HCT116 (cell line): ENCODE measurements around the gene NDUFA7. TPM values are rescaled to one million over a fixed set of nuclear protein-coding genes. Genes with fewer than 3 reads are reported as not detected.
A peak's percentile ranks its signal among the peaks of the same experiment; 100 is the strongest.

Source experiments
- ATAC-seq: fragments of 200-7000 bp; cut with Tn5 transposase; 2 replicates; pipeline ENCODE4 v1.9.1; 2020; ENCODE audit warnings: mild to moderate bottlenecking, moderate library complexity
- BruUV-seq: library from RNA; stranded (reverse); fragments of 400-500 nt; replicated peaks from 2 replicates; lab custom pipeline; 2021; lab: Mats Ljungman, UMichigan
- CTCF ChIA-PET: fragments of 300-600 bp; sonication (Branson Sonifier 250); formaldehyde crosslinking; loops from one replicate; lab custom pipeline; 2021; ENCODE audit warnings: antibody characterized with exemption; lab: Charles Lee
- POLR2A ChIA-PET: fragments of 300-600, 350-600 bp; sonication (Branson Sonifier 250); formaldehyde crosslinking; loops from one replicate; lab custom pipeline; 2021; ENCODE audit warnings: antibody characterized with exemption; lab: Charles Lee
- RAD21 ChIA-PET, 2 experiments: fragments of 300-600 bp; sonication (Branson Sonifier 250); formaldehyde crosslinking; loops; one replicate each; lab custom pipeline; 2023; ENCODE audit warnings: low total read pairs in 2 of 2; ENCODE audit not compliant: uncharacterized antibody in 2 of 2, unreplicated experiment in 2 of 2, low non-redundant PET in 1 of 2; lab: Charles Lee
- DNase-seq: peaks from one replicate; pipeline ENCODE4 v3.0.0-alpha.2; 2010; ENCODE audit warnings: low read depth, low spot score
- H2AFZ ChIP-seq: fragments of 200-600 bp; shearing (Covaris generic), sonication (generic); 2 replicates; pipeline ENCODE4 v1.6.1; 2017; ENCODE audit warnings: low read depth, mixed run types, mixed read lengths, antibody characterized with exemption, low read length; ENCODE audit not compliant: poor library complexity, severe bottlenecking
- H3K27ac ChIP-seq: 2 replicates; pipeline ENCODE4 v1.5.1; 2012; ENCODE audit warnings: low read depth, low read length
- H3K27me3 ChIP-seq: fragments of 200-600 bp; sonication (generic); 2 replicates; pipeline ENCODE4 v1.6.1; 2016; ENCODE audit warnings: mixed run types, low read length, mixed read lengths; ENCODE audit not compliant: insufficient read depth
- H3K36me3 ChIP-seq, 2 experiments: fragments of 200-500 bp in 1 of 2; fragments of 200-600 bp in 1 of 2; sonication (Bioruptor generic) in 1 of 2; sonication (generic) in 1 of 2; 2 replicates each; pipeline versions ENCODE4 v1.5.1 to v1.6.1; 2014 to 2016; ENCODE audit warnings: low read length in 2 of 2, inconsistent platforms in 1 of 2, mixed read lengths in 1 of 2, mixed run types in 1 of 2; ENCODE audit not compliant: insufficient read depth in 2 of 2, control insufficient read depth in 1 of 2
- H3K4me1 ChIP-seq, 2 experiments: fragments of 200-600 bp in 1 of 2; sonication (generic) in 1 of 2; 2 replicates each; pipeline versions ENCODE4 v1.5.1 to v1.6.1; 2012 to 2017; ENCODE audit warnings: low read length in 2 of 2, inconsistent platforms in 1 of 2, mild to moderate bottlenecking in 1 of 2, mixed read lengths in 1 of 2, mixed run types in 1 of 2, moderate library complexity in 1 of 2; ENCODE audit not compliant: insufficient read depth in 2 of 2, control insufficient read depth in 1 of 2
- H3K4me2 ChIP-seq: fragments of 200-600 bp; sonication (generic); 2 replicates; pipeline ENCODE4 v1.6.1; 2017; ENCODE audit warnings: mixed run types, low read length, mixed read lengths
- H3K4me3 ChIP-seq, 2 experiments: fragments of 200-600 bp in 1 of 2; sonication (generic) in 1 of 2; replicated peaks in 1 of 2; 2 replicates each; pipeline ENCODE4 v1.5.1; 2011 to 2016; ENCODE audit warnings: low read length in 2 of 2, control low read depth in 1 of 2, low read depth in 1 of 2, mild to moderate bottlenecking in 1 of 2, mixed read lengths in 1 of 2, mixed run types in 1 of 2
- H3K79me2 ChIP-seq: fragments of 200-600 bp; sonication (generic); 2 replicates; pipeline ENCODE4 v1.6.1; 2017; ENCODE audit warnings: mild to moderate bottlenecking, mixed run types, low read length, moderate library complexity, mixed read lengths; ENCODE audit not compliant: insufficient read depth
- H3K9ac ChIP-seq: fragments of 200-600 bp; sonication (generic); 2 replicates; pipeline ENCODE4 v1.6.1; 2016; ENCODE audit warnings: low read length, mixed read lengths
- H3K9me2 ChIP-seq: fragments of 200-600 bp; sonication (generic), shearing (Covaris generic); 2 replicates; pipeline ENCODE4 v1.6.1; 2017; ENCODE audit warnings: mixed run types, mild to moderate bottlenecking, moderate library complexity; ENCODE audit not compliant: insufficient read depth
- H3K9me3 ChIP-seq, 2 experiments: fragments of 200-500 bp in 1 of 2; fragments of 200-600 bp in 1 of 2; sonication (Bioruptor generic) in 1 of 2; sonication (generic) in 1 of 2; 2 replicates each; pipeline ENCODE4 v1.6.1; 2014 to 2017; ENCODE audit warnings: low read length in 2 of 2, mixed read lengths in 2 of 2, inconsistent platforms in 1 of 2, low read depth in 1 of 2, mild to moderate bottlenecking in 1 of 2, mixed run types in 1 of 2, moderate library complexity in 1 of 2; ENCODE audit not compliant: control insufficient read depth in 1 of 2, insufficient read depth in 1 of 2
- H4K20me1 ChIP-seq: fragments of 200-600 bp; sonication (generic), shearing (Covaris generic); 2 replicates; pipeline ENCODE4 v1.6.1; 2017; ENCODE audit warnings: mixed run types, mild to moderate bottlenecking, moderate library complexity; ENCODE audit not compliant: insufficient read depth
- CBX3 ChIP-seq: IDR thresholded peaks from 2 replicates; pipeline ENCODE4 v1.6.1; 2012; ENCODE audit warnings: low read depth
- CTCF ChIP-seq, 3 experiments: fragments of 200-600 bp in 1 of 3; sonication (generic) in 1 of 3; IDR thresholded peaks in 2 of 3; conservative IDR thresholded peaks in 1 of 3; 2 replicates each; pipeline ENCODE4 v1.5.1; 2012 to 2017; ENCODE audit warnings: low read depth in 2 of 3, low read length in 2 of 3, antibody characterized with exemption in 1 of 3, borderline replicate concordance in 1 of 3, control low read depth in 1 of 3, mild to moderate bottlenecking in 1 of 3, mixed read lengths in 1 of 3, mixed run types in 1 of 3, moderate library complexity in 1 of 3; ENCODE audit not compliant: insufficient read depth in 1 of 3
- EZH2 ChIP-seq: fragments of 200-600 bp; sonication (generic); IDR thresholded peaks from 2 replicates; pipeline ENCODE4 v1.6.1; 2017; ENCODE audit warnings: antibody characterized with exemption, mixed run types
- FOSL1 ChIP-seq: IDR thresholded peaks from 2 replicates; pipeline ENCODE4 v1.6.1; 2012; ENCODE audit warnings: low read depth
- RAD21 ChIP-seq: IDR thresholded peaks from 2 replicates; pipeline ENCODE4 v1.6.1; 2012; ENCODE audit warnings: low read depth, mild to moderate bottlenecking
- SIN3A ChIP-seq: IDR thresholded peaks from 2 replicates; pipeline ENCODE4 v1.6.1; 2012; ENCODE audit warnings: low read depth
- SRF ChIP-seq: IDR thresholded peaks from 2 replicates; pipeline ENCODE4 v1.6.1; 2012; ENCODE audit warnings: low read depth
- TCF7L2 ChIP-seq: IDR thresholded peaks from 2 replicates; pipeline ENCODE4 v1.7.0; 2011; ENCODE audit warnings: borderline replicate concordance, inconsistent platforms; ENCODE audit not compliant: insufficient read depth, insufficient read length; ENCODE audit errors: extremely low read depth
- YY1 ChIP-seq: IDR thresholded peaks from 2 replicates; pipeline ENCODE4 v1.6.1; 2011; ENCODE audit warnings: low read length, low read depth, moderate library complexity, mild to moderate bottlenecking; ENCODE audit not compliant: insufficient replicate concordance; ENCODE audit errors: extremely low read depth
- ZNF274 ChIP-seq: fragments of 200-500 bp; sonication (Bioruptor generic); IDR thresholded peaks from 2 replicates; pipeline ENCODE4 v1.6.1; 2014; ENCODE audit warnings: mild to moderate bottlenecking, low read depth, low read length, inconsistent platforms
- intact Hi-C: fragments of 100-400 bp; cut with micrococcal nuclease; formaldehyde crosslinking; loops from 2 replicates; pipeline ENCODE4 v1.10.0; 2022
- total RNA-seq: library from RNA; stranded (reverse); gene quantifications from one replicate; pipeline ENCODE4 v1.2.1, GENCODE V29; 2021; ENCODE audit not compliant: unreplicated experiment

NDUFA7 gene
- total RNA-seq, 1 experiment from 2014 or later, result 86.9 TPM

- POLR2A ChIA-PET, result interaction anchor here (1.3 kb wide), 1 partner anchor 14 kb away, joined by 3 read pairs; no protein-coding TSS in a partner anchor
- RAD21 ChIA-PET, result no interaction called here
- H3K9ac ChIP-seq, result 0 out of 2 replicates have a peak overlapping the region, but pooled peaks have one; percentile 87
Observed at GRCh38 chr19:8305798-8306197, 15.4 kb downstream of the NDUFA7 start.

More at GRCh38 chr19:8305798-8306197, 15.4 kb downstream of the NDUFA7 start:
- DNase-seq (no peak), ATAC-seq (no peak)
- peaks cover 24 to 70% of the 10 kb centered on the region in 2 experiments for H3K4me1 ChIP-seq
- no TSS peak for BruUV-seq
- H3K9me3 ChIP-seq, result no peaks in the 10 kb centered on the region
- peaks cover 4 to 8% of the 10 kb centered on the region in 2 experiments; a peak in 3 of 4 replicates for H3K36me3 ChIP-seq
- intact Hi-C loops, result no loop called here
- H3K4me3 ChIP-seq, result no peak overlapping the region
- H3K4me2 ChIP-seq, result peak overlapping the region; percentile 94
- CTCF ChIA-PET, result no interaction called here
- peak overlapping the region; percentile 86 for H3K27ac ChIP-seq
- no peak for TF ChIP-seq FOSL1
- no peak for TF ChIP-seq CBX3
- TF ChIP-seq RAD21, result no peak
- no peak for TF ChIP-seq ZNF274
- TF ChIP-seq SIN3A, result no peak
- no peak for TF ChIP-seq SRF
- no peak for TF ChIP-seq YY1
- TF ChIP-seq TCF7L2, result no peak
- no peak for TF ChIP-seq CTCF (IDR thresholded peaks at IDR 0.05 in 2 of 3, conservative IDR thresholded peaks at IDR 0.05 in 1 of 3; ENCODE audit: borderline replicate concordance in 1 of 3, insufficient read depth in 1 of 3, low read depth in 2 of 3, low read length in 2 of 3)
- TF ChIP-seq EZH2, result no peak
- H3K27me3 ChIP-seq, result no peaks in the 10 kb centered on the region
- peaks cover 32% of the 10 kb centered on the region for H3K79me2 ChIP-seq
- H3K9me2 ChIP-seq, result no peaks in the 10 kb centered on the region
- no peak overlapping the region for H2AFZ ChIP-seq
- no peaks in the 10 kb centered on the region for H4K20me1 ChIP-seq
